DND-41 (cell line): ENCODE data around the gene LARP1B.

Experiments used
- EZH2 ChIP-seq: IDR thresholded peaks from 3 replicates; pipeline ENCODE4 v1.6.1; 2012; ENCODE audit warnings: borderline replicate concordance, low read depth, mild to moderate bottlenecking, moderate library complexity, low read length, inconsistent platforms; ENCODE audit not compliant: severe bottlenecking
- TF ChIP-seq, protein P1 (sequence below): IDR thresholded peaks from 2 replicates; pipeline ENCODE4 v1.5.1; 2012; ENCODE audit warnings: borderline replicate concordance, low read length, moderate library complexity, mild to moderate bottlenecking; ENCODE audit not compliant: poor library complexity, severe bottlenecking; ENCODE audit errors: extremely low read depth

DNA sequence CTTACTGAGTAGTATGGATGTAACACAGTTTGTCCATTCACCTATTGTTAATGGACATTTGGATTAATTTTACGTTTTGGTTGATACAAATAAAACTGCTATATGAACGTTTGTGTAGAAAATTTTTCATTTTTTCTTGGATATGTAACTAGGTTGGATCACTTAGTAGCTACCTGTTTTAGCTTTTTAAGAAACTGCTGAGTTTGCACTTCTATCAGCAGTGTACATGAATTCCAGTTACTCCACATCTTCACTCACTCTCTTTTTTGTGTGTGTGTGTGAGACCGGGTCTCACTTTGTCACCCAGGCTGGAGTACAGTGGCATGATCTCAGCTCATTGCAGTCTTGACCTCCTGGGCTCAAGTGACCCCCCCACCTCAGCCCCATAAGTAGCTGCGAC is 15.4 kb downstream of the LARP1B start:
- TF ChIP-seq, protein P1, sequence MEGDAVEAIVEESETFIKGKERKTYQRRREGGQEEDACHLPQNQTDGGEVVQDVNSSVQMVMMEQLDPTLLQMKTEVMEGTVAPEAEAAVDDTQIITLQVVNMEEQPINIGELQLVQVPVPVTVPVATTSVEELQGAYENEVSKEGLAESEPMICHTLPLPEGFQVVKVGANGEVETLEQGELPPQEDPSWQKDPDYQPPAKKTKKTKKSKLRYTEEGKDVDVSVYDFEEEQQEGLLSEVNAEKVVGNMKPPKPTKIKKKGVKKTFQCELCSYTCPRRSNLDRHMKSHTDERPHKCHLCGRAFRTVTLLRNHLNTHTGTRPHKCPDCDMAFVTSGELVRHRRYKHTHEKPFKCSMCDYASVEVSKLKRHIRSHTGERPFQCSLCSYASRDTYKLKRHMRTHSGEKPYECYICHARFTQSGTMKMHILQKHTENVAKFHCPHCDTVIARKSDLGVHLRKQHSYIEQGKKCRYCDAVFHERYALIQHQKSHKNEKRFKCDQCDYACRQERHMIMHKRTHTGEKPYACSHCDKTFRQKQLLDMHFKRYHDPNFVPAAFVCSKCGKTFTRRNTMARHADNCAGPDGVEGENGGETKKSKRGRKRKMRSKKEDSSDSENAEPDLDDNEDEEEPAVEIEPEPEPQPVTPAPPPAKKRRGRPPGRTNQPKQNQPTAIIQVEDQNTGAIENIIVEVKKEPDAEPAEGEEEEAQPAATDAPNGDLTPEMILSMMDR, result no peak
- TF ChIP-seq EZH2, result no peak
